NB4 (cell line): ENCODE measurements around the gene SIGLEC1.

Experiments used
- DNase-seq: peaks from one replicate; pipeline ENCODE4 v3.0.0; 2010; ENCODE audit warnings: low read depth
- H3K4me3 ChIP-seq: one replicate; pipeline ENCODE4 v1.5.1; 2011; ENCODE audit warnings: mild to moderate bottlenecking, low read depth, low read length, moderate library complexity
- CTCF ChIP-seq: IDR thresholded peaks from one replicate; pipeline ENCODE4 v1.5.1; 2012; ENCODE audit warnings: low read depth, low read length
- MAX ChIP-seq: IDR thresholded peaks from 2 replicates; pipeline ENCODE4 v1.6.1; 2011; ENCODE audit warnings: low read depth, low read length
- MYC ChIP-seq: IDR thresholded peaks from 2 replicates; pipeline ENCODE4 v1.6.1; 2011; ENCODE audit warnings: low read depth, low read length
- POLR2A ChIP-seq: IDR thresholded peaks from 2 replicates; pipeline ENCODE4 v1.6.1; 2011; ENCODE audit warnings: mild to moderate bottlenecking; ENCODE audit not compliant: insufficient read length; ENCODE audit errors: extremely low read depth

SIGLEC1 gene

GRCh38 chr20:3727401-3728021 lies 15.1 kb upstream of the SIGLEC1 start:
- no peak for TF ChIP-seq MYC
- TF ChIP-seq POLR2A: no peak
- TF ChIP-seq CTCF: no peak
- no peak for TF ChIP-seq MAX
- H3K4me3 ChIP-seq: no peak overlapping the region
- no peak for DNase-seq

- no peak for DNase-seq
- TF ChIP-seq MAX (no peak), CTCF (no peak), MYC (no peak), POLR2A (no peak)
Observed at GRCh38 chr20:3724356-3724755, 12.0 kb upstream of the SIGLEC1 start.

GRCh38 chr20:3723284-3723683 lies 10.9 kb upstream of the SIGLEC1 start:
- no peak overlapping the region for H3K4me3 ChIP-seq
- no peak for DNase-seq
- TF ChIP-seq POLR2A: no peak
- no peak for TF ChIP-seq CTCF
- no peak for TF ChIP-seq MAX
- TF ChIP-seq MYC: no peak

More at GRCh38 chr20:3724356-3724755, 12.0 kb upstream of the SIGLEC1 start:
- no peak overlapping the region for H3K4me3 ChIP-seq

- no peak for TF ChIP-seq POLR2A
- TF ChIP-seq CTCF: no peak
- TF ChIP-seq MYC: no peak
- no peak for TF ChIP-seq MAX
- H3K4me3 ChIP-seq: no peak overlapping the region
- peak; percentile 50 for DNase-seq
Observed at GRCh38 chr20:3721912-3722311, 9.5 kb upstream of the SIGLEC1 start.

- DNase-seq: no peak
- TF ChIP-seq MYC (no peak), CTCF (no peak), POLR2A (no peak), MAX (no peak)
- H3K4me3 ChIP-seq: no peak overlapping the region
Observed at GRCh38 chr20:3720626-3721025, 8.2 kb upstream of the SIGLEC1 start.

DNA sequence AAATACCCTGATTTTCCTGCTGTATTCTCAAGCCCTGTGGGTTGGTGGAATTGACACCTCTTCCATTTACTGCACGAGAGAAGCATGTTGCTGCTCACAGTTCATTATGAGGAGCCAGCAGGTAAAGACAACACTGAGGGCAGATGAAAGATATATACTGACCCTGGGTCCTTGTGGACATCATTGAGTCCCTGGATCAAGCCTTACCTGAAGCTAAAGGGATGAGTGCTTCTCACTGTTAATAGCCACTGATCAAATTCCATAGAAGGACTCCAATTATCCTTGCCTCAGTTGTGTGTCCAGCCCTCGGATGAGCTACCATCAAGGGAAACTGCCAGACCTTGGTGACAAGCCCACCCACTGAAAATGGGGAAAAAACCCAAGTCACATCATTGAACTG lies 7.7 kb upstream of the SIGLEC1 start:
- no peak overlapping the region for H3K4me3 ChIP-seq
- TF ChIP-seq CTCF (no peak), MYC (no peak), MAX (no peak)
- DNase-seq: no peak
